Endodermal cell (in vitro differentiated cells): ENCODE results near the gene CCDC88C. TPM values are rescaled to one million over a fixed set of nuclear protein-coding genes. Genes with fewer than 3 reads are reported as not detected.

ENCODE experiments used
- DNase-seq: peaks from one replicate; pipeline ENCODE4 v3.0.0-alpha.2; 2017
- H3K27ac ChIP-seq: 2 replicates; pipeline ENCODE4 v1.5.1; 2013; ENCODE audit warnings: mild to moderate bottlenecking, low read depth, low read length, moderate library complexity
- H3K27me3 ChIP-seq: 2 replicates; pipeline ENCODE4 v1.6.1; 2013; ENCODE audit warnings: mild to moderate bottlenecking, low read length, moderate library complexity; ENCODE audit not compliant: insufficient read depth, control insufficient read depth, poor library complexity, severe bottlenecking
- H3K36me3 ChIP-seq: 2 replicates; pipeline ENCODE4 v1.7.0; 2013; ENCODE audit warnings: mild to moderate bottlenecking, low read length, moderate library complexity; ENCODE audit not compliant: control insufficient read depth, insufficient read depth
- H3K4me1 ChIP-seq: one replicate; pipeline ENCODE4 v1.7.0; 2013; ENCODE audit warnings: low read length; ENCODE audit not compliant: control insufficient read depth, insufficient read depth
- H3K4me3 ChIP-seq: 2 replicates; pipeline ENCODE4 v1.5.1; 2013; ENCODE audit warnings: mild to moderate bottlenecking, low read length, moderate library complexity
- H3K9ac ChIP-seq: 2 replicates; pipeline ENCODE4 v1.6.1; 2013; ENCODE audit warnings: mild to moderate bottlenecking, low read length, moderate library complexity; ENCODE audit not compliant: poor library complexity, severe bottlenecking; ENCODE audit errors: extremely low read depth
- H3K9me3 ChIP-seq: 2 replicates; pipeline ENCODE4 v1.6.1; 2013; ENCODE audit warnings: mild to moderate bottlenecking, low read length, moderate library complexity; ENCODE audit not compliant: control insufficient read depth
- H3K27ac Mint-ChIP-seq: 2 replicates; pipeline ENCODE4 v1.8.0; 2020; ENCODE audit warnings: mixed read lengths
- H3K27me3 Mint-ChIP-seq: 2 replicates; pipeline ENCODE4 v1.8.0; 2021; ENCODE audit warnings: mild to moderate bottlenecking, mixed read lengths; ENCODE audit not compliant: insufficient read depth
- H3K36me3 Mint-ChIP-seq: 2 replicates; pipeline ENCODE4 v1.8.0; 2020; ENCODE audit warnings: low read depth, mixed read lengths
- H3K4me1 Mint-ChIP-seq: 2 replicates; pipeline ENCODE4 v1.8.0; 2020; ENCODE audit warnings: mixed read lengths
- H3K4me3 Mint-ChIP-seq: 2 replicates; pipeline ENCODE4 v1.8.0; 2020; ENCODE audit warnings: mild to moderate bottlenecking, moderate library complexity, mixed read lengths
- H3K9me3 Mint-ChIP-seq: 2 replicates; pipeline ENCODE4 v1.8.0; 2020; ENCODE audit warnings: mild to moderate bottlenecking, mixed read lengths
- WGBS, 2 experiments: methylation state at CpG; one replicate each; pipeline versions ENCODE4 v1.1.5 to v1.1.7; 2013; ENCODE audit warnings: missing lambda C conversion rate in 2 of 2, mixed read lengths in 1 of 2; ENCODE audit not compliant: insufficient coverage in 1 of 2, insufficient read length in 1 of 2; 5-methylcytosine and 5-hydroxymethylcytosine counted together
- total RNA-seq, 2 donors: library from RNA; stranded (reverse); fragmentation: NEBNext Ultra II Directional in 1 of 2; extraction: Animal tissue kit (Norgen Biotek cat#: 25700) in 1 of 2; gene quantifications; 2 replicates in 1 of 2; 3 replicates in 1 of 2; pipeline ENCODE4 v1.2.1, GENCODE V29; 2021
- TF ChIP-seq, protein P1 (sequence below): fragments of 200-600 bp; sonication (generic); conservative IDR thresholded peaks from 2 replicates; pipeline ENCODE4 v1.5.0; 2021; ENCODE audit warnings: antibody characterized with exemption, mild to moderate bottlenecking

The CCDC88C gene
- total RNA-seq, 2 donors from 2014 or later = 50.0 to 50.5 TPM

DNA sequence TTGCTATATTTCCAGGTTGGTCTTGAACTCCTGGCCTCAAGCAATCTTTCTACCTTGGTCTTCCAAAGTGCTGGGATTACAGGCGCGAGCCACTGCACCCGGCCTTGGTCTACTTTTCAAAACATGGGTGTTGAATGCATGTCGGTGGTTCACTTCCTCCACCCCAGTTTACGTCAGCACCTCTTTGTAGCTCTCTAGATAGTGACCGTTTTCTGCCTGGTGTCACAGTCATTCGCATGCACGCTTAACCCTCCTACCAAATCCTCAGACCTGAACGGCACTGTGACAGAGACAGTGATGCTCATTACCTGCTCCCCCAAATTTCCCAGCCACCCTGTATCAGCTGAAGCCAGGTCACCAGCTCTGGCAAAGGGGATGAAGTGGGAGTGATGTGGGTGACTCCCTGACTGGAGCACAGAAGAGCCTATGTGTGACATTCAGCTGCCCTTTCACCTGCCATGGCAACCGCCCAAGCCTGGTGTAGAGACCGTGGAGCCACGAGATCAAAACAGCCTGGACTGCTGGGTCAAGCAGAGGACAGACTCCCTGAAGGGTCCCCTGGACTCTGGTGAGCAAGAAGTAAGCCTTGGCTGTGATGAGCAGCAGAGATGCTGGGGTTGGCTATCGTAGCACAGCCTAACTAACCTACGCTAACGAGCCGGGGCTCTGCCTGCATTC, 106.9 kb downstream of the CCDC88C start:
- Histone ChIP-seq H3K4me1 (no peaks in the 10 kb centered on the region), H3K4me3 (no peak overlapping the region), H3K9me3 (no peaks in the 10 kb centered on the region), H3K27me3 (no peaks in the 10 kb centered on the region), H3K36me3 (peaks cover 48% of the 10 kb centered on the region), H3K27ac (no peak overlapping the region), H3K9ac (no peak overlapping the region)
- no peak overlapping the region for H3K4me3 Mint-ChIP-seq
- H3K4me1 Mint-ChIP-seq = peaks cover 9% of the 10 kb centered on the region
- no peaks in the 10 kb centered on the region for H3K27me3 Mint-ChIP-seq
- peaks cover 88% of the 10 kb centered on the region for H3K36me3 Mint-ChIP-seq
- DNase-seq = no peak
- peaks cover 14% of the 10 kb centered on the region for H3K9me3 Mint-ChIP-seq
- WGBS, 2 experiments = 91 to 94% methylated on average over 15 to 16 of the region's 16 CpGs
- no peak overlapping the region for H3K27ac Mint-ChIP-seq
- TF ChIP-seq, protein P1, sequence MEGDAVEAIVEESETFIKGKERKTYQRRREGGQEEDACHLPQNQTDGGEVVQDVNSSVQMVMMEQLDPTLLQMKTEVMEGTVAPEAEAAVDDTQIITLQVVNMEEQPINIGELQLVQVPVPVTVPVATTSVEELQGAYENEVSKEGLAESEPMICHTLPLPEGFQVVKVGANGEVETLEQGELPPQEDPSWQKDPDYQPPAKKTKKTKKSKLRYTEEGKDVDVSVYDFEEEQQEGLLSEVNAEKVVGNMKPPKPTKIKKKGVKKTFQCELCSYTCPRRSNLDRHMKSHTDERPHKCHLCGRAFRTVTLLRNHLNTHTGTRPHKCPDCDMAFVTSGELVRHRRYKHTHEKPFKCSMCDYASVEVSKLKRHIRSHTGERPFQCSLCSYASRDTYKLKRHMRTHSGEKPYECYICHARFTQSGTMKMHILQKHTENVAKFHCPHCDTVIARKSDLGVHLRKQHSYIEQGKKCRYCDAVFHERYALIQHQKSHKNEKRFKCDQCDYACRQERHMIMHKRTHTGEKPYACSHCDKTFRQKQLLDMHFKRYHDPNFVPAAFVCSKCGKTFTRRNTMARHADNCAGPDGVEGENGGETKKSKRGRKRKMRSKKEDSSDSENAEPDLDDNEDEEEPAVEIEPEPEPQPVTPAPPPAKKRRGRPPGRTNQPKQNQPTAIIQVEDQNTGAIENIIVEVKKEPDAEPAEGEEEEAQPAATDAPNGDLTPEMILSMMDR = no peak

DNA sequence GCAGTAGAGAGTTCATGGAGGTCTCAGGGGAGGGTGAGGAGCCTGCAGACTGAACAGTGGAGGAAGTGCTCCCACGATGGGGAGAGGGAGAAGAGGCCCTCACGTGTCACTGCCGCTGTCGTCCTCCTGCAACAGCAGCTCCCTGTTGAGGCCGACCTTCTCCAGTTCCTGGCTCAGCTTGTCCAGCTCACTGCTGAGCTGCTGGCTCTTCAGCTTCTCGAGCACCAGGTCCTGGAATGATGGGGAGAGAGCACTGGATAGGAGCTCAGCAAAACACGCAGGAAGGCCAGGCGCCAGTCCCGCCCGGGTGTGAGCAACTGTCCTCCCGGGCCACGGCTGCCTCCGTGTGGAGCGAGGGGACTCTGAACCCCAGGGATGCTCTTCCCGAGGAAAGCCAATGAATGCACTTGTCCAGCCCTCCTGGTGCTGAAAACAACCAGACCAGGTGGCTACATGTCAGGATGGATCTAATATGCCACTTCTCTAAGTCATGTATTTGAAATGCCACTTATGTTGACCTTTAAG, 107.8 kb downstream of the CCDC88C start:
- Histone ChIP-seq H3K27ac (no peak overlapping the region), H3K36me3 (peaks cover 48% of the 10 kb centered on the region), H3K4me3 (no peak overlapping the region), H3K27me3 (no peaks in the 10 kb centered on the region), H3K4me1 (no peaks in the 10 kb centered on the region), H3K9ac (no peak overlapping the region), H3K9me3 (no peaks in the 10 kb centered on the region)
- 94 to 97% methylated on average over 11 to 15 of the region's 15 CpGs for WGBS, 2 experiments
- TF ChIP-seq, protein P1 = no peak
- no peaks in the 10 kb centered on the region for H3K27me3 Mint-ChIP-seq
- no peak for DNase-seq
- no peak overlapping the region for H3K4me3 Mint-ChIP-seq
- H3K9me3 Mint-ChIP-seq = peaks cover 13% of the 10 kb centered on the region
- H3K4me1 Mint-ChIP-seq = peaks cover 12% of the 10 kb centered on the region
- peaks cover 87% of the 10 kb centered on the region for H3K36me3 Mint-ChIP-seq
- no peak overlapping the region for H3K27ac Mint-ChIP-seq

DNA sequence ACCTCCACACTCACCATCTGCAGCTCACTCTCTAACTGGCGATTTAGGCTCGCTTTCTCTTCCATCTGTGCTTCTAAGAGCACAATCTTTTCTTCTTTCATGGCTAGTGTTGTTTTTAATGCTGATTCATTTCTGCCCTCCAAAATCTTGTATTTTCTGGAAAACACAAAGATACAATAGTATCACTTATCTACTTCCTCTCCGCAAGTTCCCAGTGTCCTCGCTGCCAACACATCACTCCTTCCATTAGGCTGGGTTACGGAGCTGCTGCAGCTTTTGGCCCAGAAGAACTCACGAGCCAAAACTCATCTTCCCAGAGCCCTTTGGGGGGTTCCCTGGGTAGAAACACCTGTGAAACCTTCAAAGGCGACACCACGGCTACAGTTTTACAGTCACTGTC, 109.3 kb downstream of the CCDC88C start:
- no peak overlapping the region for H3K4me3 Mint-ChIP-seq
- H3K4me3 ChIP-seq = no peak overlapping the region
- no peaks in the 10 kb centered on the region for H3K9me3 Mint-ChIP-seq
- no peak overlapping the region for H3K9ac ChIP-seq
- no peak for DNase-seq
- H3K27ac Mint-ChIP-seq = no peak overlapping the region
- H3K36me3 ChIP-seq = peaks cover 40% of the 10 kb centered on the region
- WGBS, 2 experiments = 96 to 99% methylated on average over 8 of the region's 8 CpGs
- H3K4me1 ChIP-seq = no peaks in the 10 kb centered on the region
- H3K9me3 ChIP-seq = no peaks in the 10 kb centered on the region
- H3K27me3 Mint-ChIP-seq = no peaks in the 10 kb centered on the region
- no peaks in the 10 kb centered on the region for H3K27me3 ChIP-seq
- peaks cover 79% of the 10 kb centered on the region for H3K36me3 Mint-ChIP-seq
- TF ChIP-seq, protein P1 = no peak
- H3K4me1 Mint-ChIP-seq = peaks cover 12% of the 10 kb centered on the region
- H3K27ac ChIP-seq = no peak overlapping the region
